Liver (tissue), 9 donors: ENCODE results near the gene VPS35. TPM values are rescaled to one million over a fixed set of nuclear protein-coding genes. Genes with fewer than 3 reads are reported as not detected.

Experiments
- DNase-seq: peaks from one replicate; pipeline ENCODE4 v3.0.0-alpha.2; 2017; ENCODE audit warnings: low spot score
- H3K27ac ChIP-seq, 2 donors: one replicate each; pipeline ENCODE4 v1.7.0; 2013; ENCODE audit warnings: inconsistent platforms in 2 of 2, low read length in 2 of 2, control low read depth in 1 of 2, low read depth in 1 of 2, mild to moderate bottlenecking in 1 of 2
- H3K27me3 ChIP-seq, 4 donors: one replicate each; pipeline versions ENCODE4 v1.6.1 to v1.7.0; 2013; ENCODE audit warnings: low read length in 3 of 4, inconsistent platforms in 1 of 4, mild to moderate bottlenecking in 1 of 4, moderate library complexity in 1 of 4; ENCODE audit not compliant: control insufficient read depth in 4 of 4, insufficient read depth in 4 of 4
- H3K36me3 ChIP-seq, 4 donors: one replicate each; pipeline versions ENCODE4 v1.6.1 to v1.7.0; 2013; ENCODE audit warnings: low read length in 3 of 4, mild to moderate bottlenecking in 3 of 4, low read depth in 1 of 4, moderate library complexity in 1 of 4; ENCODE audit not compliant: control insufficient read depth in 4 of 4, insufficient read depth in 3 of 4
- H3K4me1 ChIP-seq, 4 donors: one replicate each; pipeline versions ENCODE4 v1.6.1 to v1.7.0; 2013; ENCODE audit warnings: low read length in 3 of 4, mild to moderate bottlenecking in 3 of 4, moderate library complexity in 1 of 4; ENCODE audit not compliant: control insufficient read depth in 4 of 4, insufficient read depth in 4 of 4
- H3K4me3 ChIP-seq, 3 donors: one replicate each; pipeline versions ENCODE4 v1.6.1 to v1.7.0; 2013; ENCODE audit warnings: low read length in 3 of 3, control low read depth in 1 of 3, low read depth in 1 of 3, mild to moderate bottlenecking in 1 of 3
- H3K9ac ChIP-seq, 2 donors: one replicate each; pipeline ENCODE4 v1.7.0; 2013; ENCODE audit warnings: low read length in 2 of 2, mild to moderate bottlenecking in 2 of 2, moderate library complexity in 2 of 2, control low read depth in 1 of 2, low read depth in 1 of 2
- H3K9me3 ChIP-seq, 4 donors: one replicate each; pipeline versions ENCODE4 v1.6.1 to v1.7.0; 2013; ENCODE audit warnings: low read length in 3 of 4; ENCODE audit not compliant: control insufficient read depth in 4 of 4
- ATF3 ChIP-seq: IDR thresholded peaks from 2 replicates; pipeline ENCODE4 v1.6.1; 2016; ENCODE audit warnings: antibody characterized with exemption
- CTCF ChIP-seq: fragments of 150-350 bp; IDR thresholded peaks from 2 replicates; pipeline ENCODE4 v1.5.1; 2017; ENCODE audit warnings: improper control_type of control experiment, low read depth, low read length; ENCODE audit not compliant: missing input control
- FOXA1 ChIP-seq: IDR thresholded peaks from 2 replicates; pipeline ENCODE4 v1.6.1; 2016; ENCODE audit warnings: antibody characterized with exemption
- GABPA ChIP-seq, 2 donors: IDR thresholded peaks in 1 of 2; conservative IDR thresholded peaks in 1 of 2; 2 replicates each; pipeline ENCODE4 v1.6.1; 2016; ENCODE audit warnings: antibody characterized with exemption in 2 of 2, mild to moderate bottlenecking in 1 of 2, moderate library complexity in 1 of 2
- HNF4A ChIP-seq, 2 donors: conservative IDR thresholded peaks; 2 replicates each; pipeline ENCODE4 v1.6.1; 2016; ENCODE audit warnings: antibody characterized with exemption in 2 of 2, mild to moderate bottlenecking in 2 of 2
- HNF4G ChIP-seq: IDR thresholded peaks from 2 replicates; pipeline ENCODE4 v1.6.1; 2016; ENCODE audit warnings: antibody characterized with exemption
- JUND ChIP-seq, 2 donors: IDR thresholded peaks; 2 replicates each; pipeline ENCODE4 v1.6.1; 2016; ENCODE audit warnings: antibody characterized with exemption in 2 of 2
- MAX ChIP-seq: IDR thresholded peaks from 2 replicates; pipeline ENCODE4 v1.6.1; 2016; ENCODE audit warnings: antibody characterized with exemption
- RXRA ChIP-seq, 2 donors: IDR thresholded peaks; 2 replicates each; pipeline ENCODE4 v1.6.1; 2017 to 2018; ENCODE audit warnings: antibody characterized with exemption in 2 of 2, mild to moderate bottlenecking in 1 of 2
- SP1 ChIP-seq: IDR thresholded peaks from 2 replicates; pipeline ENCODE4 v1.6.1; 2018; ENCODE audit warnings: antibody characterized with exemption, mild to moderate bottlenecking
- TAF1 ChIP-seq: conservative IDR thresholded peaks from 2 replicates; pipeline ENCODE4 v1.6.1; 2016; ENCODE audit warnings: antibody characterized with exemption, mild to moderate bottlenecking
- YY1 ChIP-seq: IDR thresholded peaks from 2 replicates; pipeline ENCODE4 v1.6.1; 2016; ENCODE audit warnings: antibody characterized with exemption, mild to moderate bottlenecking
- WGBS: extraction: QIAGEN DNeasy Blood & Tissue Kit; methylation state at CpG from one replicate; pipeline ENCODE4 v1.1.7; 2013; 5-methylcytosine and 5-hydroxymethylcytosine counted together
- polyA plus RNA-seq, 2 donors: library from polyadenylated mRNA; stranded (reverse) in 1 of 2; unstranded in 1 of 2; fragments of 200-250 nt in 1 of 2; fragments of >200 nt in 1 of 2; fragmentation: Nextera tagmentation in 1 of 2; extraction: Ambion mirVana in 1 of 2; gene quantifications; one replicate each; pipeline versions ENCODE4 v1.2.1 to v1.2.3, GENCODE V29; 2013 to 2015
- total RNA-seq, 2 donors: library from RNA; depleted of rRNA; stranded (reverse); fragments of >200 nt; gene quantifications; one replicate each; pipeline ENCODE4 v1.2.3, GENCODE V29; 2014
- donor health status: healthy.
- donor health status: healthy.
- donor health status: healthy.
- donor health status: healthy.
- donor health status: healthy.

The VPS35 gene
- total and polyA plus RNA-seq, 4 donors: 10.5 to 52.7 (median 23.6) TPM

- no peak for DNase-seq
- peaks cover 4 to 15% (median 12%) of the 10 kb centered on the region in 4 donors for H3K4me1 ChIP-seq
- no peak overlapping the region for H3K9ac ChIP-seq
- no peak overlapping the region for H3K4me3 ChIP-seq
- H3K36me3 ChIP-seq: no peaks in the 10 kb centered on the region
- no peaks in the 10 kb centered on the region for H3K9me3 ChIP-seq
- H3K27ac ChIP-seq: no peak overlapping the region
- no peak for TF ChIP-seq FOXA1
- no peak for TF ChIP-seq CTCF
- no peak for TF ChIP-seq HNF4A (conservative IDR thresholded peaks at IDR 0.05)
- no peak for TF ChIP-seq HNF4G
- H3K27me3 ChIP-seq: no peaks in the 10 kb centered on the region
- WGBS: 99% methylated on average over 2 of the region's 2 CpGs
Observed at GRCh38 chr16:46693598-46693997, 4.6 kb upstream of the VPS35 start.

- no peak overlapping the region for H3K9ac ChIP-seq
- peaks cover 4 to 29% (median 23%) of the 10 kb centered on the region in 4 donors for H3K4me1 ChIP-seq
- no peaks in the 10 kb centered on the region for H3K36me3 ChIP-seq
- TF ChIP-seq YY1: no peak
- TF ChIP-seq ATF3: no peak
- TF ChIP-seq RXRA (IDR thresholded peaks at IDR 0.05): no peak
- no peak for TF ChIP-seq GABPA (IDR thresholded peaks at IDR 0.05 in 1 of 2, conservative IDR thresholded peaks at IDR 0.05 in 1 of 2)
- no peak for TF ChIP-seq TAF1
- no peak for TF ChIP-seq MAX
- TF ChIP-seq JUND (IDR thresholded peaks at IDR 0.05): no peak
- no peak for TF ChIP-seq FOXA1
- TF ChIP-seq HNF4G: no peak
- TF ChIP-seq CTCF: no peak
- 72% methylated on average over 4 of the region's 4 CpGs for WGBS
- no peak overlapping the region for H3K4me3 ChIP-seq
- no peaks in the 10 kb centered on the region for H3K9me3 ChIP-seq
- H3K27ac ChIP-seq: no peak overlapping the region
- no peaks in the 10 kb centered on the region for H3K27me3 ChIP-seq
- no peak for DNase-seq
Observed at GRCh38 chr16:46691726-46692125, 2.7 kb upstream of the VPS35 start.

GRCh38 chr16:46690281-46691178 lies 1.6 kb upstream of the VPS35 start:
- TF ChIP-seq MAX: no peak
- TF ChIP-seq SP1: peak; percentile 23
- WGBS: 13% methylated on average over 21 of the region's 21 CpGs
- Histone ChIP-seq H3K27ac (no peak overlapping the region), H3K9ac (no peak overlapping the region), H3K4me3 (peak overlapping the region; percentile 12 to 88 (median 70)), H3K4me1 (peaks cover 4 to 29% (median 23%) of the 10 kb centered on the region in 4 donors), H3K9me3 (no peaks in the 10 kb centered on the region), H3K36me3 (no peaks in the 10 kb centered on the region), H3K27me3 (no peaks in the 10 kb centered on the region)
- DNase-seq: no peak
